NCI-H1048 (cell line): Measurements from ENCODE around the gene ISM1.

Source experiments
- DNase-seq: peaks from one replicate; lab custom pipeline; 2025; lab: John Stamatoyannopoulos, UW

The ISM1 gene

DNA sequence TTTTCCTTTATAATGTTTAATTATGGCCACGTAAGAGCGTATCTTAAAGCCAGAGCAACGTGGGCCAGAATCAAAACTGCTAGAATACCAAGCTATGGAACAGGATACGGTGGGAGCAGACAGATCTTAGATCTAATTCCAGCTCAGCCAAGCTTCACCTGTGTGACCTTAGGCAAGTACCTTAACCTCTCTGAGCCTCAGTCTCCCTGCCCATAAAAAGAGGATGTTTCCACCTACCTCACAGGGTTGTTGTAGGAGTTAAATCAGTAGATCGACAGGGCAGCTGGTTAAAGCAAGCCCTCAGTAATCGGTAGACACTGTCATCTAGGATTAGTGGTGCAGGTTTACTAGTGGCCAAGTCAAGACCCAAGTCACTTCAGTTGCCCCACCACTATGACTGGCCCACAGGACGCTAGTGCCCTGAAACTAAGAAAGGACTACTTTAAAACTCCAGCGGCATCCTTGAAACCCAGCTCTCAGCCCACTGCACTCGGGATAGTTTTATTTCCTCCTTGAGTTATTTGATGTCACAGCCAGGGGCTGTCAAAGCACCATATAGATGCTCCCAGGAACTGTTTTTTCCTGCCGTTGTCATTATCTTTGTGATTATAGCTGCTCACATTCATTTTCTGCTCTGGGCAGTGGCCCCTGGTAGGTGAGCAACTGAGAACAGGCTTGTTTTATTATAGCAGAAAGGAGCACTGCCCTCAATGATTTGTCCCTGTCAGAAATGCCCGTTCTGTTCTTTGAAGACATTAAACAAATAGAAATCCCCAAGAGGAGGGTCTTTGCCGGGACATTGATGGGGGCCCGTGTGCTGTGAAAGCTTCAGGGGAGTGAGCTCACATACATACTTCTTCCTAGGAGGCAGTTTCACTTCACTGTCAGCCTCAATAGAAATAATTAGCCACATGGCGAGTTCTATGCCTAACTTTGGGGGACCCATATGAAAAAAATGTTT is 63.1 kb downstream of the ISM1 start:
- DNase-seq = no peak

DNA sequence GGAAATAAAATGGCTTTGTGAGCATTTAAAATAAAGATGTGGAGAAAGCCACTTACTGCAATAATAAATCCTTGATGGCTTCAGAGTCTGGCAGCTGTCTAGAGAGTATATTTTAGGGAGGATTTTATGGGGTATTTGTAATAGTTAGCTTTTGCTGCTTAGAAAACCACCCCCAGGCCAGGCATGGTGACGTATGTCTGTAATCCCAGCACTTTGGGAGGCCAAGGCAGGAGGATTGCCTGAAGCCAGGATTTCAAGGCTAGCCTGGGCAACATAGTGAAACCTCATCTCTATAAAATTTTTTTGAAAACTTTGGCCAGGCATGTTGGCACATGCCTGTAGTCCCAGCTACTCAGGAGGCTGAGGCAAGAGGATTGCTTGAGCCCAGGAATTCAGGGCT is 63.8 kb downstream of the ISM1 start:
- no peak for DNase-seq

GRCh38 chr20:13285408-13285807 is 64.3 kb downstream of the ISM1 start:
- DNase-seq = no peak

- no peak for DNase-seq
Observed at GRCh38 chr20:13286052-13286451, 65.0 kb downstream of the ISM1 start.

- no peak for DNase-seq
Observed at GRCh38 chr20:13286607-13287006, 65.5 kb downstream of the ISM1 start.

DNA sequence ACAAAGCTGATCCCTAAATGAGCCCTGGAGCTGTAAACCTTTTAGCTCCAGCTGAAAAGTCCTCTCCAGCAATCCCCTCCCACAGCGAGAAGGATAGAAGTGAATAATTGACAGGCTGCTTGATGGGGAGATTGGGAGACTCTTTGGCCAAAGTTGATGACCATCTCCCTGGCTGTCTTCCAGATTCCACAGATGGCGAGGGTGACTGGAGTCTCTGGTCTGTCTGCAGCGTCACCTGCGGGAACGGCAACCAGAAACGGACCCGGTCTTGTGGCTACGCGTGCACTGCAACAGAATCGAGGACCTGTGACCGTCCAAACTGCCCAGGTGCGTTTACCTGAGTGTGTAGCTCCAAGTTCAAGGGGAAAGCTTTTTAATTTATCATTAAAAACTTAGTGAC is 67.3 kb downstream of the ISM1 start:
- DNase-seq = no peak

- no peak for DNase-seq
Observed at GRCh38 chr20:13289031-13289430, 68.0 kb downstream of the ISM1 start.

DNA sequence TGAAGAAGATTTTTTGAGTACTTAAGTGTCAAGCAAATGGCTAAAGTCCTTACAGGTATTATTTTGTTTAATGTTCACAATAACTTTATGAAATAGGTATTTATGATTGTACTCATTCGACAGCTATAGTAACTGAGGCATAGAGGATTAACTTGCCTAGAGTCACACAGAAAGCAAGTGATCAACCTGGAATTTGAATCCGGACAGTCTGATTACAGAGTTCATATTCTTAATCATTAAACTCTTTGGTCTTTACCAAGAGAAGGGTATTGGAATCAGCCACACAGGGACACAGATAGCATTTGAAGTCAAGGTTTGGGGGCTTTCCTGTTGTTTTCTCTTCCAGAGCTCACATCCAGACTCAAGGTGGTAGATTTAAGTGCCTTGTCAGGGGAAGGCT is 69.7 kb downstream of the ISM1 start:
- DNase-seq = no peak

- no peak for DNase-seq
Observed at GRCh38 chr20:13291157-13291556, 70.1 kb downstream of the ISM1 start.

DNA sequence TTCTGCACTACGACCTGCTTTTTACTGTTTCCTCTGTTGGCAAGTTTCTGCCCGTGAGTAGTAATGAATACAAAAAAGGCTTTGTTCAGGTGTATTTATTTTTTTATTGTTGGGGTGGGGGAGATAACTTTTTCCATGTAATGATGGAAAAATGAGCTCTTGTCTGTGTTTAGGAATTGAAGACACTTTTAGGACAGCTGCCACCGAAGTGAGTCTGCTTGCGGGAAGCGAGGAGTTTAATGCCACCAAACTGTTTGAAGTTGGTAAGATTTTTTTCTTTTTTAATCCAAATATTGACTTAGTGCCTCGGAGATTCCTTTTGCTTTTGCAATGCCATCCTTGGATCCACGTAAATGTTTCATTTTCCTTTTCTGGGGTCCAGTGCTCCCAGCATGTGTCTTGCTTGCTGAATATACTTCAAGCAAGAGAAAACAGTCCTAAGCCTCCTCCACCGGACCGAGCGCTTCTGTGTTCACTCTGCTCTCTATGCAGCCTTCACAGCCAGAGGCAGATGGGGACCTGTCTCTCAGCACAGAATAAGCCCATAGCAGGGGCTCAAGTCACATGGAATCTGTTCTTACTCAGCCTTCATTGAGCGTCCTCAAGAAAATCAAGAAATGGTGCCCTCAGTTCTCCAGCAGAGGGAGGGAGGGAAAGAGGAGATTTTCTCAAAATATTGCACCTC is 71.3 kb downstream of the ISM1 start:
- no peak for DNase-seq

DNA sequence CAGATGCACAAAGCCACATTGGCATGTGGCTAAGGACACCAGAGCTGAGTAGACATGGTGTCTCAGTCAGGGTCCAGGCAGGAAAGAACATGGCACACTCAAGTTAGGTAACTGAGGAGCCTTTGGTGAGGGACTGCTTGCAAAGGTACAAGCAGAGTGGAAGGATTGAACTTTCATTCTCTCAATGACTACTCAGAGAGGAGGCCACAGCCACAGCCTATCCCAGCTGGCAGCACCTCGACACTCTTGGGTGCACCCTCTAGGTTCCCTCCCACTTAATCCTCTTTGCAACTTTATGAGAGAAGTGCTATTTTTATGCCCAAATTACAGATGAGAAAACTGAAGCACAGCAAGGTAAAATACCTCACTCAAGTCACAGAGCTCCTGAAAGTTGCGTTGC is 73.4 kb downstream of the ISM1 start:
- DNase-seq = no peak

GRCh38 chr20:13295637-13296036 is 74.6 kb downstream of the ISM1 start:
- DNase-seq = no peak

DNA sequence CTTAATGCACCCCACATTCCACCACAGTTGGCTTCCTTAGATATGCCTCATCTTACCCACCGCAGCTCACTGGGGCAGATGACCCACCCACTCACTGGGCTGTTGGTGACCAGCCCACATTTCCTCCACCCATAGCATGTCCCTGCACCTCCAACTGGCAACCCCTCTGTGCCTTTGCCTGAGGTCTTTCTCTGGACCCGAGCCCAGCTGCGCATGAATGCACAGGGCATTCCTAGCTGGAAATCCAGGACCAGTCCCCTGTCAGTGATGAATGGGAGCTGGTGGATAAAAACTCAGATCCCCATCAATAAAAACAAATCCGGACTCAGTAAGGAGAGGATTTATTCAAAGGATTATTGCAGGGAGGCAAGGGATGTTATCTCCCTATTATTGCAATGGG is 75.0 kb downstream of the ISM1 start:
- DNase-seq = no peak

GRCh38 chr20:13297147-13297899 is 76.2 kb downstream of the ISM1 start:
- DNase-seq = no peak

DNA sequence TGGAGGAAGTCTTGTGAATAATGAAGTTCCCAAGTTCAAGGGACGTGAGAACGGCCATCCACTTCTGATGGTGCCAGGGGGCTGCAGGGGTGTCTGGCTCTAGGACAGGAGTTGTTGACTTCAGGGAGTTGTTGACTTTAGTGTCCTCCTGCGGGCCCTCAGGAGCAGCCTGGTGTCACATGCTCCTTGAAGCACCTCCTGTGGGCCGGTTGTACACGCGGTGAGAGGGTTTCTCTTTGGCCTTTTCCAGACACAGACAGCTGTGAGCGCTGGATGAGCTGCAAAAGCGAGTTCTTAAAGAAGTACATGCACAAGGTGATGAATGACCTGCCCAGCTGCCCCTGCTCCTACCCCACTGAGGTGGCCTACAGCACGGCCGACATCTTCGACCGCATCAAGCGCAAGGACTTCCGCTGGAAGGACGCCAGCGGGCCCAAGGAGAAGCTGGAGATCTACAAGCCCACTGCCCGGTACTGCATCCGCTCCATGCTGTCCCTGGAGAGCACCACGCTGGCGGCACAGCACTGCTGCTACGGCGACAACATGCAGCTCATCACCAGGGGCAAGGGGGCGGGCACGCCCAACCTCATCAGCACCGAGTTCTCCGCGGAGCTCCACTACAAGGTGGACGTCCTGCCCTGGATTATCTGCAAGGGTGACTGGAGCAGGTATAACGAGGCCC is 77.8 kb downstream of the ISM1 start:
- DNase-seq = no peak

DNA sequence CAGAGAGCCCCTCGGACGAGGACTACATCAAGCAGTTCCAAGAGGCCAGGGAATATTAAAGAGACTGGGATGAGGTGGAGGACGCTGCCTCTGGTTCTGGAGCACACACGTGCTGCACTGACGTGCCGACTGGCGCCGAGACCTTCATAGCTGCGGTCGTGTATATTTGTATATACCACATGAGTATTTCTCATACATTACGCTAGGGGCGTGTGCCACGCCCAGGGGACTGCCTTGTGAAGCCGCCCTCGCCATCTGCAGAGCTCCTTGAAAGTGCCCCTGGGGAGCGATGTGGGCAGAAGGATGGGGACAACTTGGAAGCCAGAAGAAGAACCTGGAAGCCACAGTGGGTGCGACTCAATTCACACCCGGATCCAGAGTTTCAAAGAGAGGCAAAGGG is 78.3 kb downstream of the ISM1 start:
- DNase-seq = no peak

DNA sequence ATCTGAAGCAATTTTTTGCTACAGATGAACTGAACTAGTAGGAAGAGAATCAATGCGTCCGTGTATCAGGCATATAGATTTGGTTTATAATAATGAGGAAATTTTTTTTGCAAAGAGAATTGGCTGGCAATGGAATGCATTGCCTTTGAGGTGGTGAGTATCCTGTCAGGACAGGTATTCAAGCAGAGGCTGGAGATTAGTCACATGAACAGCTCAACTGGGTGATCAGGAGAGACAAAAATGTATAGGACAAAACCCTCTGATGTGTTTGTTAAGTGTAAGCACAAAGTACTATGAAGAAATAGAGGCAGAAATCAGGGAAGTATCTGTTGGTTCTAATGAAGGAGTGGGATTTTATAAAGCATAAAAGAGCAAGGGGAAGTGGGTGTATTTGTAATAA is 80.5 kb downstream of the ISM1 start:
- no peak for DNase-seq

GRCh38 chr20:13302647-13303450 is 81.8 kb downstream of the ISM1 start:
- no peak for DNase-seq

DNA sequence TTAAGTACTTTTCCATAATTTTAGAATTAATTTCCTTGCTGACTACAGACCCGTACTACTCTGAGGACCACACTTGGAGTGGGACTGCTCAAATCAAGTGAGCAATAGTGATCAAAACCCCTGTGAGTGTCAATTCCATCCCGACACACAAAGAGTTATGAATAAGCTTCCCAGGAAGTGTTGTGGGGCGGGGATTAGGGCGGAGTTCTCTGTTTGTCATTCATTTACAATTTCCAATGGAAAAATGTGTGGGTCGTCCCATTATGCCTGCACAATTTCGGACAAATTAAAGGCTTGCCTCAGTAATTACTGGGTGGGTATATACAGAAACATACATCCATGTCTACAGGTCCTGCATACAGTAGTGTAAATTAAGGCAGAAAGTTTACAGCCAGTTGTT is 84.2 kb downstream of the ISM1 start:
- no peak for DNase-seq

DNA sequence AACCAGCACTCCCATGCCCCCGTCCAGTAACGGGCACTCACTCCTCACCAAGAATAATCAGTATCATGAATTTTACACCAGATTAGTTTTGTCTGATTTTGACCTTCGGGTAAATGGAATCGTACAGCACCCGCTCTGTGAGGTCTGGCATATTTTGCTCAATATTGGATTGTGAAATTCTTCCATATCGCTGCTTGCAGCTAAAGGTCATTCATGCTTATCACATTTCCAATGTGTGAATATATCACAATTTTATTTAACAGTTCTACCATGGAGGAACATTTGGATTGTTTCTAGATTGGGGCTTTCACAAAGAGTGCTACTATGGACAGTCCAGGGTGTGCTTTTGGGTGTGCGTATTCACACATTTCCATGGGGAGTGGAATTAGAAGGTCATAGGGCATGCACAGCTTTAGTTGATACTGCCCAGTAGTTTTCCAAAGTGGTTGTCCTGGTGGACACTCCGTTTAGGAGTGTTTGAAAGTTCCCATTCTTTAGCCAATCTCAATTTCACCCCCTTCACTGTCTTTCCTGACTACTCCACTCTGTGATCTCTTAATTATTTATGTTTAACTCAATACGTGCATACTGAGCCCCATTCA is 86.6 kb downstream of the ISM1 start:
- no peak for DNase-seq

DNA sequence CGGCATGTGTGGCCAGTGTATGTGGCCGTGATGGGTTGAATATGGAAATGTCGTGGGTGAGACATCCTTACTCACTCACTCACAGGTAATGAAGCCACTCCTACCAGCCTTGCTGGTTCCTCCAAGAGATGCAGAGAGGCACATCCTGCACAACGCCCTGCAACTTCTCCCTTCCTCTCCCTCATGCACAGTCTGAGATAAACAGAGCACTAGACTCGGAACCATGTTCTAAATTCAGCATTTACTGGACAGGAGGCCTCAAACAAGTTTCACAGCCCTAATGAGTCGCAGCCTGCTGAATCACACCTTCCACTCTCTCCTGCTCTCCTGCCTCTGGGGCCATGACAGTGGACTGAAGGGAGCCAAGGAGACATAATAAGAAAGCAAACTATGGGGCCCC is 91.2 kb downstream of the ISM1 start:
- DNase-seq = no peak
